Dermis blood vessel endothelial cell (primary cell): ENCODE results near the gene DAB2. TPM values are rescaled to one million over a fixed set of nuclear protein-coding genes. Genes with fewer than 3 reads are reported as not detected.
"Not testable (repeated sequence)": the region's sequence is repeated elsewhere in the genome, so short reads cannot be mapped to it uniquely, and the experiment has no call there.

ENCODE experiments used
- DNase-seq: peaks from one replicate; pipeline ENCODE4 v3.0.0; 2010
- total RNA-seq: library from RNA; depleted of rRNA; stranded (reverse); fragments of >200 nt; gene quantifications from 2 replicates; pipeline ENCODE4 v1.2.3, GENCODE V29; 2014

Gene DAB2
- total RNA-seq, 1 donor from 2014 or later: 129 TPM

- DNase-seq: no peak
Measured at GRCh38 chr5:39337252-39337915, 87.4 kb downstream of the DAB2 start.

- not testable (repeated sequence) for DNase-seq
Measured at GRCh38 chr5:39334296-39334695, 90.5 kb downstream of the DAB2 start.

GRCh38 chr5:39333104-39333503, 91.7 kb downstream of the DAB2 start:
- DNase-seq: no peak

GRCh38 chr5:39331861-39332381, 92.9 kb downstream of the DAB2 start:
- no peak for DNase-seq

- DNase-seq: no peak
Measured at GRCh38 chr5:39328731-39329130, 96.0 kb downstream of the DAB2 start.

GRCh38 chr5:39323542-39323941, 101.2 kb downstream of the DAB2 start:
- DNase-seq: no peak

Other genes starting within 250 kb of the DAB2 start
- not detected in 2 replicates for gene FYB1, start 205.4 kb downstream of the DAB2 start, total RNA-seq
- 0.34 TPM in 1 of 2 replicates, not detected in the other for gene C9, start 60.5 kb downstream of the DAB2 start, total RNA-seq